HL-60/S4 treated with phorbol 12-myristate 13-acetate at 8.2 ng/mL for 4 days and 3 days (cell line): ENCODE measurements around the gene THUMPD3.

Experiments
- in situ Hi-C: fragments of 300-500 bp; cut with MboI; formaldehyde crosslinking; loops from 2 replicates; pipeline ENCODE4 v1.15.0; 2022; ENCODE audit warnings: low sequenced_read_pairs

THUMPD3 gene

GRCh38 chr3:9362731-9363530, at the start of gene THUMPD3:
Gene THUMPD3 (plus strand): TSS chr3:9363054. CDS start chr3:9365069, 2,015 bp downstream.
- in situ Hi-C loops, result no loop called here

- in situ Hi-C loops, result no loop called here
Measured at GRCh38 chr3:9314796-9315195, 48.1 kb upstream of the THUMPD3 start.

GRCh38 chr3:9316881-9317361, 45.9 kb upstream of the THUMPD3 start:
- in situ Hi-C loops, result no loop called here

- in situ Hi-C loops, result no loop called here
Measured at GRCh38 chr3:9322780-9323179, 40.1 kb upstream of the THUMPD3 start.

- in situ Hi-C loops, result no loop called here
Measured at GRCh38 chr3:9324944-9325343, 37.9 kb upstream of the THUMPD3 start.

GRCh38 chr3:9327578-9327977, 35.3 kb upstream of the THUMPD3 start:
- in situ Hi-C loops, result no loop called here

- in situ Hi-C loops, result no loop called here
Measured at GRCh38 chr3:9330166-9330703, 32.6 kb upstream of the THUMPD3 start.

GRCh38 chr3:9331171-9331570, 31.7 kb upstream of the THUMPD3 start:
- in situ Hi-C loops, result no loop called here

- in situ Hi-C loops, result no loop called here
Measured at GRCh38 chr3:9332250-9333030, 30.4 kb upstream of the THUMPD3 start.

GRCh38 chr3:9339761-9340471, 22.9 kb upstream of the THUMPD3 start:
- in situ Hi-C loops, result no loop called here

GRCh38 chr3:9340472-9340902, 22.4 kb upstream of the THUMPD3 start:
- in situ Hi-C loops, result no loop called here

GRCh38 chr3:9342696-9343095, 20.2 kb upstream of the THUMPD3 start:
- in situ Hi-C loops, result no loop called here

- in situ Hi-C loops, result no loop called here
Measured at GRCh38 chr3:9343115-9343514, 19.7 kb upstream of the THUMPD3 start.

GRCh38 chr3:9345041-9345440, 17.8 kb upstream of the THUMPD3 start:
- in situ Hi-C loops, result no loop called here

- in situ Hi-C loops, result no loop called here
Measured at GRCh38 chr3:9346141-9346540, 16.7 kb upstream of the THUMPD3 start.

GRCh38 chr3:9347081-9347480, 15.8 kb upstream of the THUMPD3 start:
- in situ Hi-C loops, result no loop called here

- in situ Hi-C loops, result no loop called here
Measured at GRCh38 chr3:9347887-9348286, 15.0 kb upstream of the THUMPD3 start.

- in situ Hi-C loops, result no loop called here
Measured at GRCh38 chr3:9349321-9350117, 13.3 kb upstream of the THUMPD3 start.

- in situ Hi-C loops, result no loop called here
Measured at GRCh38 chr3:9351709-9352126, 11.1 kb upstream of the THUMPD3 start.
